Transverse colon (tissue), 4 donors: ENCODE results near the gene OXNAD1. TPM values are rescaled to one million over a fixed set of nuclear protein-coding genes. Genes with fewer than 3 reads are reported as not detected.

ENCODE experiments used
- DNase-seq: peaks from one replicate; pipeline ENCODE4 v3.0.0-alpha.2; 2019
- H3K27ac ChIP-seq, 4 donors: fragments of 200-600 bp; sonication (generic); 2 replicates each; pipeline ENCODE4 v1.5.1; 2016 to 2018; ENCODE audit warnings: inconsistent platforms in 4 of 4
- H3K27me3 ChIP-seq: fragments of 200-600 bp; sonication (generic); 2 replicates; pipeline ENCODE4 v1.5.1; 2017; ENCODE audit warnings: inconsistent platforms
- H3K36me3 ChIP-seq, 4 donors: fragments of 200-600 bp; sonication (generic); 2 replicates each; pipeline ENCODE4 v1.5.1; 2017 to 2019; ENCODE audit warnings: inconsistent platforms in 4 of 4
- H3K4me1 ChIP-seq, 4 donors: fragments of 200-600 bp; sonication (generic); 2 replicates each; pipeline ENCODE4 v1.5.1; 2017 to 2020; ENCODE audit warnings: inconsistent platforms in 4 of 4
- H3K4me3 ChIP-seq, 4 donors: fragments of 200-600 bp; sonication (generic); 1 replicate in 1 of 4; 2 replicates in 3 of 4; pipeline versions ENCODE4 v1.5.1 to v1.6.1; 2017 to 2019; ENCODE audit warnings: inconsistent platforms in 4 of 4
- H3K9me3 ChIP-seq, 2 donors: fragments of 200-600 bp; sonication (generic); 2 replicates each; pipeline ENCODE4 v1.5.1; 2017 to 2019; ENCODE audit warnings: inconsistent platforms in 2 of 2
- CTCF ChIP-seq, 5 experiments: fragments of 200-600 bp in 3 of 5; fragments of 450-650 bp in 2 of 5; sonication (generic) in 3 of 5; IDR thresholded peaks; 1 replicate in 2 of 5; 2 replicates in 3 of 5; pipeline ENCODE4 v1.5.1; 2016 to 2017; ENCODE audit warnings: antibody characterized with exemption in 5 of 5, inconsistent platforms in 3 of 5, mild to moderate bottlenecking in 2 of 5, moderate library complexity in 1 of 5
- EP300 ChIP-seq: sonication (generic); formaldehyde crosslinking; IDR thresholded peaks from one replicate; pipeline ENCODE4 v1.6.1; 2017; ENCODE audit warnings: antibody characterized with exemption, low read depth
- POLR2A ChIP-seq: fragments of 450-650 bp; IDR thresholded peaks from one replicate; pipeline ENCODE4 v1.6.1; 2016; ENCODE audit warnings: antibody characterized with exemption, mild to moderate bottlenecking, moderate library complexity
- POLR2AphosphoS5 ChIP-seq, 3 donors: sonication (generic); formaldehyde crosslinking; IDR thresholded peaks; one replicate each; pipeline ENCODE4 v1.6.1; 2016; ENCODE audit warnings: antibody characterized with exemption in 3 of 3
- WGBS, 2 donors: methylation state at CpG; one replicate each; pipeline ENCODE4 v1.1.5; 2018; ENCODE audit warnings: low coverage in 1 of 2; 5-methylcytosine and 5-hydroxymethylcytosine counted together
- in situ Hi-C, 4 donors: fragments of 200-750 bp; cut with MboI; loops; one replicate each; pipeline versions ENCODE4 v1.15.0 to v1.15.1; 2017; ENCODE audit warnings: low sequenced_read_pairs in 3 of 4, low pct_ligation_motif_present in 1 of 4, low pct_unique_long_range_greater_than_20kb in 1 of 4
- intact Hi-C: fragments of 100-400 bp; cut with DNase I; formaldehyde crosslinking; loops from one replicate; pipeline ENCODE4 v1.15.1; 2023; ENCODE audit warnings: low total_unique reads
- total RNA-seq, 4 donors: library from RNA; depleted of rRNA; stranded (reverse); fragments of >200 nt; gene quantifications; one replicate each; pipeline ENCODE4 v1.1.0, GENCODE V29; 2016

OXNAD1 gene
- total RNA-seq, 4 donors from 2014 or later = 20.6 to 91.1 (median 40.0) TPM

DNA sequence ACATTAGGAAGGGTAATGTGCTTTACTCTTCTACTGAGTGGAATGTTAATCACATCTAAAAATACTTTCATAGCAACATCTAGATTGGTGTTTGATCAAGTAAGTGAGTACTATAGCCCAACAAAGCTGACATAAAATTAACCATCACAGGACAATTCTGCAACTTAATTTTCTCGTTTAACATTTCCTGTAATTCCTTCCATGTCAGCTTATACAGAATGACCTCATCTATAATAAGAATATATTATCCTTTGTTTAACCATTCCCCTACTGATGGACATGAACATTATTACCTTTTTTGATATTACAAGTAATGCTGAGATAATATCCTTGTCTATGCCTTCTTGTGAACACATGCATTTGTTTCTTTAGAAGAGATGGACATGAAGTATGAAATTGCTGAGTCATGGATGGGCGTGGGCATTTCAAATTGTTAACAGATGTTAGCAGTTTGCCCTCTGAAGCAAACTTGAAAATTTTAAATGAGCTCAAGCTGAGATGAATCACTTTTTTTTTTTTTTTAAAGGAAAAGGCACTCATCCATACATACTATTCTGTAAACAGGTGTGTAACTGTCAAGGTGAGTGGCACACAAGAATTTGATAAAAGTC, 85.1 kb downstream of the OXNAD1 start:
- no peaks in the 10 kb centered on the region for H3K27me3 ChIP-seq
- H3K4me1 ChIP-seq = peaks cover 0 to 6% (median 0%) of the 10 kb centered on the region in 4 donors
- TF ChIP-seq EP300 = no peak
- TF ChIP-seq POLR2AphosphoS5 (IDR thresholded peaks at IDR 0.05) = no peak
- TF ChIP-seq POLR2A = no peak
- no peak for TF ChIP-seq CTCF (IDR thresholded peaks at IDR 0.05)
- in situ Hi-C loops = no loop called here
- no peak for DNase-seq
- H3K27ac ChIP-seq = no peak overlapping the region
- WGBS, 2 donors = 29 to 32% methylated on average over 2 of the region's 2 CpGs
- no peaks in the 10 kb centered on the region for H3K36me3 ChIP-seq
- no peak overlapping the region for H3K4me3 ChIP-seq
- intact Hi-C loops = no loop called here
- no peaks in the 10 kb centered on the region for H3K9me3 ChIP-seq

GRCh38 chr3:16350597-16351318, 85.7 kb downstream of the OXNAD1 start:
- no peaks in the 10 kb centered on the region for H3K27me3 ChIP-seq
- no peak overlapping the region for H3K4me3 ChIP-seq
- H3K4me1 ChIP-seq = peaks cover 0 to 6% (median 0%) of the 10 kb centered on the region in 4 donors
- in situ Hi-C loops (no loop called here), intact Hi-C loops (no loop called here)
- 84 to 96% methylated on average over 2 to 5 of the region's 5 CpGs for WGBS, 2 donors
- H3K36me3 ChIP-seq = no peaks in the 10 kb centered on the region
- no peak for DNase-seq
- TF ChIP-seq POLR2AphosphoS5 (IDR thresholded peaks at IDR 0.05) (no peak), POLR2A (no peak), CTCF (IDR thresholded peaks at IDR 0.05) (no peak), EP300 (no peak)
- H3K27ac ChIP-seq = no peak overlapping the region
- H3K9me3 ChIP-seq = no peaks in the 10 kb centered on the region

GRCh38 chr3:16352428-16352827, 87.4 kb downstream of the OXNAD1 start:
- in situ Hi-C loops (no loop called here), intact Hi-C loops (no loop called here)
- Histone ChIP-seq H3K27me3 (no peaks in the 10 kb centered on the region), H3K4me3 (no peak overlapping the region), H3K9me3 (no peaks in the 10 kb centered on the region), H3K27ac (no peak overlapping the region), H3K4me1 (peaks cover 0 to 6% (median 0%) of the 10 kb centered on the region in 4 donors), H3K36me3 (no peaks in the 10 kb centered on the region)
- 69 to 73% methylated on average over 2 of the region's 2 CpGs for WGBS, 2 donors
- TF ChIP-seq POLR2AphosphoS5 (IDR thresholded peaks at IDR 0.05) = no peak
- TF ChIP-seq EP300 = no peak
- TF ChIP-seq CTCF (IDR thresholded peaks at IDR 0.05) = no peak
- no peak for TF ChIP-seq POLR2A
- no peak for DNase-seq

DNA sequence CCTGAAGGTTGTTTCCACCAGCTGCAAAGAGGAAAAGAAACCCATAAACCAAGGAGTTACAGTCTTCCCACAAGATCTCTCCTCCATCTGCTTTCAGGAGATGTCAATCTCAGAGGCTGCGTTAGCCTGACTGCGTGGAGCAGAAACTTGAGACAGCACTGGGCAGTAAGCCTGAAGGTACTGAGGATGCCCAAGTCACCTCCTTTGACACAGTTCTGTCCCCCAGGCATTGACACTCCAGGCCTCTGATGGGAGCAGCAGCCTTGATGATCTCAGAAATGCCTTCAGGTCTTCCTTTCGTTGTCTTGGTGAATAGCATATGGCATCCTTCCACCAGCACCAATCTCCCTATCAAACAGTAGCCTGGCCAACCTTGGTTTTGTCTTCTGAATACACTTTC, 89.3 kb downstream of the OXNAD1 start:
- WGBS, 2 donors = 95 to 100% methylated on average over 2 to 3 of the region's 3 CpGs
- DNase-seq = no peak
- TF ChIP-seq POLR2A (no peak), POLR2AphosphoS5 (IDR thresholded peaks at IDR 0.05) (no peak)
- no peak overlapping the region for H3K27ac ChIP-seq
- H3K9me3 ChIP-seq = no peaks in the 10 kb centered on the region
- no peak overlapping the region for H3K4me3 ChIP-seq
- in situ Hi-C loops = no loop called here
- H3K27me3 ChIP-seq = no peaks in the 10 kb centered on the region
- intact Hi-C loops = no loop called here
- peaks cover 0 to 6% (median 0%) of the 10 kb centered on the region in 4 donors for H3K4me1 ChIP-seq
- no peaks in the 10 kb centered on the region for H3K36me3 ChIP-seq

Other genes starting within 250 kb of the OXNAD1 start
- 10 to 100 TPM; 26.2 to 88.8 (median 39.4) TPM for gene GALNT15, start 90.5 kb upstream of the OXNAD1 start, total RNA-seq
- 10 to 100 TPM in 3 of 4 donors, 1 to 10 TPM in 1; 5.0 to 22.4 (median 12.4) TPM for gene DPH3, start 269 bp upstream of the OXNAD1 start, total RNA-seq
- gene RFTN1, start 248.5 kb downstream of the OXNAD1 start, total RNA-seq = 10 to 100 TPM in 3 of 4 donors, 1 to 10 TPM in 1; 6.7 to 25.7 (median 15.7) TPM